Hepatocyte (in vitro differentiated cells): ENCODE measurements around the gene PDE4B. TPM values are rescaled to one million over a fixed set of nuclear protein-coding genes. Genes with fewer than 3 reads are reported as not detected.

Experiments
- polyA plus RNA-seq: library from polyadenylated mRNA; unstranded; fragments of >200 nt; fragmentation: Nextera tagmentation; extraction: Ambion mirVana; gene quantifications from 2 replicates; pipeline ENCODE4 v1.2.1, GENCODE V29; 2016
- small RNA-seq: library from RNA; depleted of rRNA; stranded (forward); fragments of <200 nt; gene quantifications from one replicate; pipeline ENCODE3, GENCODE V24; 2014
- total RNA-seq: library from RNA; depleted of rRNA; stranded (reverse); fragments of >200 nt; gene quantifications from 2 replicates; pipeline ENCODE4 v1.2.3, GENCODE V29; 2014

PDE4B gene
- total and polyA plus RNA-seq, 2 experiments from 2014 or later: 1.8 to 3.4 TPM

Small RNA genes lying within 50 kb of the gene (small RNA-seq; reads per million reads assigned to genes)
- gene RN7SL854P: not detected
- not detected for gene RNU4-88P
